GM18873 (cell line): ENCODE measurements around the gene DENND1A.
"Not testable (repeated sequence)": the region's sequence is repeated elsewhere in the genome, so short reads cannot be mapped to it uniquely, and the experiment has no call there.

ENCODE experiments used
- ATAC-seq: cut with Tn5 transposase; IDR thresholded peaks from one replicate; pipeline ENCODE4 v1.9.1; 2021; ENCODE audit warnings: mild to moderate bottlenecking, moderate library complexity, moderate number of reproducible peaks; ENCODE audit not compliant: unreplicated experiment, low FRiP score

DENND1A gene

GRCh38 chr9:123929870-123930831, at the start of gene DENND1A:
TSS of gene DENND1A (minus strand) at chr9:123930126. CDS start at chr9:123929905, 221 bp downstream.
- ATAC-seq = peak; percentile 62

- ATAC-seq = no peak
These were observed 49.1 kb upstream of the DENND1A start for GRCh38 chr9:123978981-123979380.

GRCh38 chr9:123976579-123976978, 46.7 kb upstream of the DENND1A start:
- ATAC-seq = not testable (repeated sequence)

- no peak for ATAC-seq
These were observed 45.9 kb upstream of the DENND1A start for GRCh38 chr9:123975871-123976270.

- no peak for ATAC-seq
These were observed 44.5 kb upstream of the DENND1A start for GRCh38 chr9:123974471-123974870.

GRCh38 chr9:123973590-123974223, 43.8 kb upstream of the DENND1A start:
- no peak for ATAC-seq

- no peak for ATAC-seq
These were observed 42.7 kb upstream of the DENND1A start for GRCh38 chr9:123972618-123973017.

- no peak for ATAC-seq
These were observed 37.4 kb upstream of the DENND1A start for GRCh38 chr9:123967323-123967722.

GRCh38 chr9:123965801-123966686, 36.1 kb upstream of the DENND1A start:
- no peak for ATAC-seq

- no peak for ATAC-seq
These were observed 34.8 kb upstream of the DENND1A start for GRCh38 chr9:123964761-123965160.

- ATAC-seq = no peak
These were observed 31.0 kb upstream of the DENND1A start for GRCh38 chr9:123960965-123961364.

- no peak for ATAC-seq
These were observed 30.4 kb upstream of the DENND1A start for GRCh38 chr9:123960366-123960765.

- ATAC-seq = no peak
These were observed 29.9 kb upstream of the DENND1A start for GRCh38 chr9:123959787-123960186.

- no peak for ATAC-seq
These were observed 27.8 kb upstream of the DENND1A start for GRCh38 chr9:123957731-123958130.

GRCh38 chr9:123957168-123957721, 27.3 kb upstream of the DENND1A start:
- no peak for ATAC-seq

GRCh38 chr9:123955637-123956036, 25.7 kb upstream of the DENND1A start:
- no peak for ATAC-seq

- no peak for ATAC-seq
These were observed 24.8 kb upstream of the DENND1A start for GRCh38 chr9:123954518-123955280.

- ATAC-seq = no peak
These were observed 22.9 kb upstream of the DENND1A start for GRCh38 chr9:123952641-123953495.

GRCh38 chr9:123948286-123948685, 18.4 kb upstream of the DENND1A start:
- no peak for ATAC-seq
